Measurements from ENCODE around the gene CABP4.

DNA sequence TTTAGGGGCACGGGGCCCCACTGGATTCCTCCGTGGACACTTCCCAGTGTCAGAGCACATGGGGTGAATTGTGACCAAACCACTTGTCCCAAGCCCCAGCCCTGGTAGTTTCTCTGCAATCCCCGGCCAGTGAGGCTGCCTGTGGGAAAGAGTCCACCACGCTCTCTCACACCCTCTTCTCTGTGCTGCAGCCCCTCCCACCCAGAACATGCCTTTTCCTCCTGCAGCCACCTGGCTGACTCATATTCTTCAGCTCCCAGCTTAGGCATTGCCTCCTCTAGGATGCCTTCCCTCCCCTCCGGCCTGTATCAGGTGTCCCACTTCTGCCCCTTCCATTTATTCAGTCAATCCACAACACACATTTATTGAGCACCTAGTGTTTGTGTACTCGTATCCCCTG is 32.3 kb upstream of the CABP4 start:
- TF ChIP-seq POLR2A (IDR thresholded peaks at IDR 0.05), result no peak
- TF ChIP-seq, protein P1, sequence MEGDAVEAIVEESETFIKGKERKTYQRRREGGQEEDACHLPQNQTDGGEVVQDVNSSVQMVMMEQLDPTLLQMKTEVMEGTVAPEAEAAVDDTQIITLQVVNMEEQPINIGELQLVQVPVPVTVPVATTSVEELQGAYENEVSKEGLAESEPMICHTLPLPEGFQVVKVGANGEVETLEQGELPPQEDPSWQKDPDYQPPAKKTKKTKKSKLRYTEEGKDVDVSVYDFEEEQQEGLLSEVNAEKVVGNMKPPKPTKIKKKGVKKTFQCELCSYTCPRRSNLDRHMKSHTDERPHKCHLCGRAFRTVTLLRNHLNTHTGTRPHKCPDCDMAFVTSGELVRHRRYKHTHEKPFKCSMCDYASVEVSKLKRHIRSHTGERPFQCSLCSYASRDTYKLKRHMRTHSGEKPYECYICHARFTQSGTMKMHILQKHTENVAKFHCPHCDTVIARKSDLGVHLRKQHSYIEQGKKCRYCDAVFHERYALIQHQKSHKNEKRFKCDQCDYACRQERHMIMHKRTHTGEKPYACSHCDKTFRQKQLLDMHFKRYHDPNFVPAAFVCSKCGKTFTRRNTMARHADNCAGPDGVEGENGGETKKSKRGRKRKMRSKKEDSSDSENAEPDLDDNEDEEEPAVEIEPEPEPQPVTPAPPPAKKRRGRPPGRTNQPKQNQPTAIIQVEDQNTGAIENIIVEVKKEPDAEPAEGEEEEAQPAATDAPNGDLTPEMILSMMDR (IDR thresholded peaks at IDR 0.05), result no peak

Measured in uterus (tissue), 2 donors.